SK-N-SH treated with all-trans-retinoic acid at 6 μM for 48 hours (cell line): Measurements from ENCODE around the gene FAM20A.

Source experiments
- BACH2 ChIP-seq: fragments of 250-450 bp; sonication (Bioruptor Pico); IDR thresholded peaks from 2 replicates; pipeline ENCODE4 v1.9.0; 2021; ENCODE audit warnings: mild to moderate bottlenecking, borderline replicate concordance
- CREB5 ChIP-seq: fragments of 250-450 bp; sonication (Bioruptor Pico); IDR thresholded peaks from 2 replicates; pipeline ENCODE4 v1.5.1; 2020; ENCODE audit warnings: low read depth, mild to moderate bottlenecking, moderate library complexity
- ISL1 ChIP-seq: fragments of 250-450 bp; sonication (Bioruptor Pico); IDR thresholded peaks from 2 replicates; pipeline ENCODE4 v2.1.2; 2022; ENCODE audit warnings: mild to moderate bottlenecking, moderate library complexity
- PPARA ChIP-seq: fragments of 250-450 bp; sonication (Bioruptor Pico); IDR thresholded peaks from 2 replicates; pipeline ENCODE4 v1.5.0; 2020; ENCODE audit warnings: mild to moderate bottlenecking, borderline replicate concordance
- RARB ChIP-seq: fragments of 250-450 bp; sonication (Bioruptor Pico); IDR thresholded peaks from 2 replicates; pipeline ENCODE4 v1.8.0; 2021; ENCODE audit warnings: mild to moderate bottlenecking, moderate library complexity
- TOX ChIP-seq: fragments of 250-450 bp; sonication (Bioruptor Pico); IDR thresholded peaks from 2 replicates; pipeline ENCODE4 v1.8.0; 2021; ENCODE audit warnings: mild to moderate bottlenecking, moderate library complexity, borderline replicate concordance
- ZFP3 ChIP-seq: fragments of 250-450 bp; sonication (Bioruptor Pico); IDR thresholded peaks from 2 replicates; pipeline ENCODE4 v1.5.0; 2020; ENCODE audit warnings: mild to moderate bottlenecking, moderate library complexity
- ZFP30 ChIP-seq: fragments of 450-650 bp; formaldehyde crosslinking; IDR thresholded peaks from 2 replicates; pipeline ENCODE4 v1.5.0; 2022; ENCODE audit warnings: mild to moderate bottlenecking, moderate library complexity
- TF ChIP-seq, protein P1 (sequence below): fragments of 250-450 bp; sonication (Bioruptor Pico); IDR thresholded peaks from 2 replicates; pipeline ENCODE4 v1.8.0; 2021; ENCODE audit warnings: low read depth, mild to moderate bottlenecking, moderate library complexity, borderline replicate concordance

- TF ChIP-seq PPARA (CRISPR knock-in tag) (no peak), RARB (CRISPR knock-in tag) (no peak), CREB5 (CRISPR knock-in tag) (no peak), TOX (no peak), ZFP3 (CRISPR knock-in tag) (no peak), ZFP30 (CRISPR knock-in tag) (no peak), BACH2 (CRISPR knock-in tag) (no peak), ISL1 (no peak)
- TF ChIP-seq, protein P1, sequence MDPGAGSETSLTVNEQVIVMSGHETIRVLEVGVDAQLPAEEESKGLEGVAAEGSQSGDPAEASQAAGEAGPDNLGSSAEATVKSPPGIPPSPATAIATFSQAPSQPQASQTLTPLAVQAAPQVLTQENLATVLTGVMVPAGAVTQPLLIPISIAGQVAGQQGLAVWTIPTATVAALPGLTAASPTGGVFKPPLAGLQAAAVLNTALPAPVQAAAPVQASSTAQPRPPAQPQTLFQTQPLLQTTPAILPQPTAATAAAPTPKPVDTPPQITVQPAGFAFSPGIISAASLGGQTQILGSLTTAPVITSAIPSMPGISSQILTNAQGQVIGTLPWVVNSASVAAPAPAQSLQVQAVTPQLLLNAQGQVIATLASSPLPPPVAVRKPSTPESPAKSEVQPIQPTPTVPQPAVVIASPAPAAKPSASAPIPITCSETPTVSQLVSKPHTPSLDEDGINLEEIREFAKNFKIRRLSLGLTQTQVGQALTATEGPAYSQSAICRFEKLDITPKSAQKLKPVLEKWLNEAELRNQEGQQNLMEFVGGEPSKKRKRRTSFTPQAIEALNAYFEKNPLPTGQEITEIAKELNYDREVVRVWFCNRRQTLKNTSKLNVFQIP (CRISPR knock-in tag), result no peak
Measured at GRCh38 chr17:68641276-68642117, 40.3 kb upstream of the FAM20A start.
